ENCODE results near the gene TCHHL1.

Gene TCHHL1

GRCh38 chr1:152089014-152089674 lies at the start of gene TCHHL1:
TSS of gene TCHHL1 (minus strand) at chr1:152089064. CDS start at chr1:152088143, 921 bp downstream.
- DNase-seq = no peak

- no peak for DNase-seq
Observed at GRCh38 chr1:152137215-152137614, 48.4 kb upstream of the TCHHL1 start.

- no peak for DNase-seq
Observed at GRCh38 chr1:152130186-152130585, 41.3 kb upstream of the TCHHL1 start.

- no peak for DNase-seq
Observed at GRCh38 chr1:152127673-152128072, 38.8 kb upstream of the TCHHL1 start.

- DNase-seq = no peak
Observed at GRCh38 chr1:152125834-152126443, 37.1 kb upstream of the TCHHL1 start.

- no peak for DNase-seq
Observed at GRCh38 chr1:152118915-152119314, 30.1 kb upstream of the TCHHL1 start.

- DNase-seq = no peak
Observed at GRCh38 chr1:152115344-152115743, 26.5 kb upstream of the TCHHL1 start, which contains the start of gene TCHH. TSS of gene TCHH (minus strand) at chr1:152115444. CDS start at chr1:152114080, 1,364 bp downstream.

GRCh38 chr1:152112885-152113432 lies 24.1 kb upstream of the TCHHL1 start:
- DNase-seq = no peak

GRCh38 chr1:152112101-152112884 lies 23.4 kb upstream of the TCHHL1 start:
- no peak for DNase-seq

GRCh38 chr1:152111515-152111968 lies 22.7 kb upstream of the TCHHL1 start:
- peak; percentile 76 for DNase-seq

- DNase-seq = peak; percentile 67
Observed at GRCh38 chr1:152110860-152111514, 22.1 kb upstream of the TCHHL1 start.

GRCh38 chr1:152110365-152110859 lies 21.5 kb upstream of the TCHHL1 start:
- no peak for DNase-seq

GRCh38 chr1:152109998-152110294 lies 21.1 kb upstream of the TCHHL1 start:
- no peak for DNase-seq

- no peak for DNase-seq
Observed at GRCh38 chr1:152109231-152109997, 20.6 kb upstream of the TCHHL1 start.

GRCh38 chr1:152108882-152109222 lies 20.0 kb upstream of the TCHHL1 start:
- no peak for DNase-seq

- no peak for DNase-seq
Observed at GRCh38 chr1:152107984-152108881, 19.4 kb upstream of the TCHHL1 start.

- no peak for DNase-seq
Observed at GRCh38 chr1:152107031-152107983, 18.4 kb upstream of the TCHHL1 start.

GRCh38 chr1:152104854-152105253 lies 16.0 kb upstream of the TCHHL1 start:
- no peak for DNase-seq

GRCh38 chr1:152096931-152097330 lies 8.1 kb upstream of the TCHHL1 start:
- DNase-seq = no peak

- no peak for DNase-seq
Observed at GRCh38 chr1:152086760-152087159, 2.1 kb downstream of the TCHHL1 start.
